Sciatic nerve (tissue), 2 donors: ENCODE measurements around the gene MAP1A. TPM values are rescaled to one million over a fixed set of nuclear protein-coding genes. Genes with fewer than 3 reads are reported as not detected.

Source experiments
- ATAC-seq: fragments of 200-7000 bp; cut with Tn5 transposase; one replicate; pipeline ENCODE4 v1.9.1; 2020; ENCODE audit warnings: mild to moderate bottlenecking, moderate library complexity
- DNase-seq: peaks from one replicate; pipeline ENCODE4 v3.0.0-alpha.2; 2020; ENCODE audit warnings: low spot score
- intact Hi-C: fragments of 100-400 bp; cut with DNase I; formaldehyde crosslinking; loops from one replicate; pipeline ENCODE4 v1.14.2; 2022
- total RNA-seq: library from RNA; stranded (reverse); fragmentation: NEBNext Ultra II Directional; extraction: Animal tissue kit (Norgen Biotek cat#: 25700); gene quantifications from one replicate; pipeline ENCODE4 v1.2.1, GENCODE V29; 2021
- donor health status: DM: no; HTN: no; CAD: no.
- donor health status: DM: no; HTN: no; CAD: no.

Gene MAP1A
- total RNA-seq: 32.4 TPM

DNA sequence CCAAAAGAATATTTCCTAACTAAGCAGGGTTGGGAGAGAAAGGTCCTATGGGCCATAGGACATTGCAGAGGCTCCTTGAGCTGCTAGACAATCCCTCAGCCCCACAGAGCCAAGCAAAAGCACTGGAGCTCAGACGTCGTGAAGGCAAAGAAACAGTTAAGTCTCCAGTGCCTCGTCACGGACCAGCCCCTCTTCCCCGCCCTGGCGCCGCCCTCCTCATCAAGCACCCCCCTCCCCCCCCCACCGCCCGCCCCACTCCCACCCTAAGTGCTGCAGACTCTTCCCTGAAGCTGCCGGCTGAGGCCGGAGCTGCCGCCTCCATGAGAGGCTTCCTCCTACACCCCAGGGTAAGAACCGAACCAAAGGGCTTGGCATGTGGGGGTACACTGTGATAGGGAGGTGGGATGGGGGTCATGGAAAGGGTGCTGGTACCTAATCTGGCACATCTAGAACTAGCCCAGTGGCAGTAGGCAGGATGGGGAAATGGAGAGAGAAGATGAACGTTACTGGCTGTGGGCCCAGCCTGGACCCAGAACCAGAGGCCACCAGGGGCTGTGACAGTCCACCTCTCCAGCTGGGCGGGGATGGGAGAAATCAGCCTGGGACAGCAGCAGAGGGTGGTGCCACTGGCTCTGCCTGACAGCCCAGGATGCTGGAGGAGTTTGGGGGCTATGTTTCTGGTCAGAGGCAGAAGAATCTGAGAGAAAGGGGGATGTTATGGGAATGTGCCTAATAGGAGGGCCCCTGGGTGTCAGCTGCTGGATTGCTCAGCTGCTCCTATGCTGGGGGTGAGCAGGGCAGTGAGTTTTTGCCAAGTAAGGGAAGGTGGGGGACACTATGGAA lies at the start of gene MAP1A:
MAP1A (plus strand) TSS at position 255 of the 843 bp plus-strand sequence. CDS start 3,866 bp downstream, outside the sequence.
- ATAC-seq (peak; percentile 83), DNase-seq (peak; percentile 78)
- intact Hi-C loops: no loop called here

DNA sequence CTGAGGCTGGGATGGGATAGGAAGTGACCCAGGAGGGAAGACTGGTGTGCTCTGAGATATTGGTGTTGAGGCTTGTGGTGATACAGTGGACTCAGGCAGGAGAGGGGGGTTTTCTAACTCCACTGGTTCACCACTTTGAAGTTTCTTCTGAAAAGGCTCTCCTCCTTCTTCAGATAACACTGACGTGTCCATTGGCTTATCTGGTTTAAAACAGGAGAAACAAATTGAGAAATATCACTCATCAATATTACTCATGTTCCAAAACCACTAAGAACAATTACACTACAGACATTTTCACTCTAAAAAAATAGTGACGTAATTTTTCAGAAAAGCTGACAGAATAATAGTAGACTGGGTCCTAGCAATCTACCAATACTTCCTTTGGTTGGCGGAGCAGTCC lies 47.5 kb upstream of the MAP1A start:
- intact Hi-C loops: no loop called here
- no peak for ATAC-seq

DNA sequence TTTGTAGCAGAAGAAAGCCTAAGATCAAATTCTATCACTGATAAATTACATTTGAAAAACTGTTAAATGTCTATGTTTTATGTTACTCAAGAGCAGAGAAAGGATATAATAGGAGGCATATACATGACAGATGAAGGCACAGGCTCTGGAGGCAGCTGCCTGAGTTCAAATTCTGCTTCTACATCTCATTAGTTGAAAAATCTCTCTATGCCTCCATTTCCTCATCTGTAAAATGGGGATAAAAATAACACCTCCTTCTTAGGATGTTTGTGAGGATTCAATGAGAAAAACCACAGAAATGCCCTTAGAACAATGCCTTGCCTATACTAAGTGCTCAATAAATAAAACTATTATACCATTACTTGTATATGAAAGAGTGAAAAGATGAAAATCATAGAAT lies 45.4 kb upstream of the MAP1A start:
- no peak for ATAC-seq
- DNase-seq: no peak
- intact Hi-C loops: no loop called here

More for the DNA sequence above, 47.5 kb upstream of the MAP1A start:
- DNase-seq: no peak

- no peak for DNase-seq
- ATAC-seq: no peak
- intact Hi-C loops: no loop called here
These were observed 43.5 kb upstream of the MAP1A start for GRCh38 chr15:43473885-43474284.

- DNase-seq (no peak), ATAC-seq (no peak)
- intact Hi-C loops: no loop called here
These were observed 33.9 kb upstream of the MAP1A start for GRCh38 chr15:43483297-43484128.

GRCh38 chr15:43484455-43484854 lies 33.0 kb upstream of the MAP1A start:
- no peak for DNase-seq
- ATAC-seq: no peak
- intact Hi-C loops: no loop called here

- no peak for ATAC-seq
- DNase-seq: no peak
- intact Hi-C loops: no loop called here
These were observed 30.0 kb upstream of the MAP1A start for GRCh38 chr15:43487271-43487895.

GRCh38 chr15:43488790-43489189 lies 28.6 kb upstream of the MAP1A start:
- intact Hi-C loops: no loop called here
- DNase-seq: no peak
- ATAC-seq: no peak

- intact Hi-C loops: no loop called here
- ATAC-seq: no peak
- DNase-seq: no peak
These were observed 28.2 kb upstream of the MAP1A start for GRCh38 chr15:43489191-43489590.

DNA sequence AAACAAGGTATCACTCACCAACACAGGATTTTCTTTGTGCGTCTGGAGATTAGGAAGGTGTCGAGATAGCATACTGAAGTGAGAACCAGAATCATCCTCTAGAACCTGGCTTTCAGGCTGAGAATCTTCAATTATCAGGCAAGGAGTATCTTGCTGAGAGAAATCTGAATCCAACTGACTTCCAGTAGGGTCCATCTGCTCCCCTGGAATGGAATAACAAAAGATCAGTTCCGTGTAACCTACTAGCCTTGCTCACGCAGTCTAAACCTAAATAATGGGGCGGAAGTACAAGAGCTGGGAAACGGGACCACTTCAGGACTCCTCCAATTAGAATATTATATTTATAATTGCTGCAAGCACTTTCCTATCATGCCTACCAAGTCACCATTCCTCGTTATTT lies 25.1 kb upstream of the MAP1A start:
- intact Hi-C loops: no loop called here
- no peak for DNase-seq
- ATAC-seq: no peak

GRCh38 chr15:43492673-43493601 lies 24.5 kb upstream of the MAP1A start, which contains the start of gene TP53BP1:
TP53BP1 (minus strand) TSS chr15:43493156; CDS start chr15:43493043, 113 bp downstream.
- ATAC-seq (peak; percentile 100), DNase-seq (peak; percentile 98)
- intact Hi-C loops: no loop called here

DNA sequence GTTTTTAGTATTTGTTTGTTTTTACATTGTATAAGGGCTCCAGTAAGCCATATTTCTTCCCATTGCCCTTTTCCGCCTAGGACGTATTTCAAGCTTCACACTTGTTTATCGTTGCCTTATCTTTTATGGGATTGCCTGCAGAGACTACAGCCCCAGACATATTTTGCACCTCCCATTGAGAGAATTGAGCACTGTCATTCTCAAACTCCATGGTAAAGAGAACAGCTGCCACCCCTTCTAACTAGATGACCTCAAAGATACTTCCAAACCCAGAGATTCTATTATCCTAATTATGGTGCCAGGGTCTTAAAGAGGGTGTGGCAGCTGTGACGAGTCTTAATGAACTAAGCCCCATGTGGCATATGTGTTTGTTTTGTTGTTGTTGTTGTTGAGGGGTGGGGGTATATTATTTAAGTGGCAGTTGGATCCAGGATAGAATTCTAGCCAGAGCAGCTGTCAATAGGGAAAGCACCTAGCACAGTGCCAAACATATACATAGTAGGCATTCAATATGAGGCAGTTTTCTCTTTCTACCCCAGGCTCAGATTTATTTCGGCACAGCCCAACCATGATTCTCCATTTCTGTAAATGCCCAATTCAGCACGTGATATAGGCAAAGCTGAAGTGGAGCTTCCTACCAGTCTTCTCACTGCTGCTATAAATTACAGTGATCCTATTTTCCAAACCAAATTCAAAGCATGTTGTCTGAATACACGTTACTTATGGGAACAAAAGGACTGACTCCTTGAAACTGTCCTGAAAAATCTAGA lies 23.5 kb upstream of the MAP1A start:
- ATAC-seq (no peak), DNase-seq (no peak)
- intact Hi-C loops: no loop called here

DNA sequence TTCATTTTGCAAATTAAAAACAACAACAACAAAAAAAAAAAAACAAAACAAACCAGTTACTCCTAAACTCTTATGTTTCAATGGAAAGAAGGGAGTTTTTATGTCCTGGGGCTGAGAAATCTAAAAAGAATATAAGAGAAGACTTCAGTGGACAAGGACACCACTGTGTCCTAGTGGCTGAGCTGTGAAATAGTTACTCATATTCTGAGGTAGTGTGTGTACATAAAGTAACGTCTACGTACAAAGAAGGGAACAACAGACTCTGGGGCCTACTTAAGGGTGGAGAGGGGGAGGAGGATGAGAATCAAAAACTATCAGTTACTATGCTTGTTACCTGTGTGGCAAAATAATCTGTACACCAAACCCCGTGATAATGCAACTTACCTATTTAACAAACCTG lies 18.4 kb upstream of the MAP1A start:
- DNase-seq (no peak), ATAC-seq (no peak)
- intact Hi-C loops: no loop called here

GRCh38 chr15:43499635-43500034 lies 17.8 kb upstream of the MAP1A start:
- ATAC-seq (no peak), DNase-seq (no peak)
- intact Hi-C loops: no loop called here

DNA sequence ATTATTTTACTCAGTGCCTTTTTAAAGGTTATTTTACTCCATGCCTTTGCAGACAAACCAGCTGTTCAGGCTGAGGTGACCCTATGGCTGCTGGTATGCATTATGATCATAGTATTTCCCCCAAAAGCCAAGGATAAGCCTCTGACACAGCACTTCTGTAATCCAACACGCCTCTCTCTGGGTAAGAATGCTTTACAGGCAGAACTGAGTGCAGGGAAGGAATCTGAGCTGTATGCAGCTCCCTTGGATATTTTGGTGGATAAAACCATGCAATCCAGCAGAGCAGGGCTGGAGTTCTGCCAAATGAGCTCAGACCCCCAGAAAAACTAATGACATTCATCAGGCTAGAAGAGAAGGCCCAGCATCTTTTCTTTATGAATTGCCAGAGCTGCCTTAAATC lies 11.7 kb upstream of the MAP1A start:
- intact Hi-C loops: no loop called here
- no peak for ATAC-seq

DNA sequence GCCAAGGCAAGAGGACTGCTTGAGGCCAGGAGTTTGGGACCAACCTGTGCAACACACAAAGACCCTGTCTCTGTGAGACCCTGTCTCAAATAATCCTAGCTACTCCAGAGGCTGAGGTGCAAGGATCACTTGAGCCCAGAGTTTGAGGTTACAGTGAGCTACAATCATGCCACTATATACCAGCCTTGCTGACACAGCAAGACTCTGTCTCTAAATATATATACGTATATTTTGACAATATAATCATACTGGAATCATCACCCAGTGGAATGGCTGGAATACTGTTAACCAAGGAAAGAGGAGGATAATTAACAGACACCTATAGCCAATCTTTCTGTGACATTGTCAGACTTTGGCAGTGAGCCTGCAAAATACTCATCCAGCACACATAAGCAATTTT lies 9.0 kb upstream of the MAP1A start:
- DNase-seq (no peak), ATAC-seq (no peak)
- intact Hi-C loops: no loop called here

More for the DNA sequence above, 11.7 kb upstream of the MAP1A start:
- no peak for DNase-seq

GRCh38 chr15:43508991-43509659 lies 8.3 kb upstream of the MAP1A start:
- ATAC-seq: peak; percentile 5
- intact Hi-C loops: no loop called here
- no peak for DNase-seq
